ENCODE results near the gene DUSP22.
A peak's percentile ranks its signal among the peaks of the same experiment; 100 is the strongest.

The DUSP22 gene

DNA sequence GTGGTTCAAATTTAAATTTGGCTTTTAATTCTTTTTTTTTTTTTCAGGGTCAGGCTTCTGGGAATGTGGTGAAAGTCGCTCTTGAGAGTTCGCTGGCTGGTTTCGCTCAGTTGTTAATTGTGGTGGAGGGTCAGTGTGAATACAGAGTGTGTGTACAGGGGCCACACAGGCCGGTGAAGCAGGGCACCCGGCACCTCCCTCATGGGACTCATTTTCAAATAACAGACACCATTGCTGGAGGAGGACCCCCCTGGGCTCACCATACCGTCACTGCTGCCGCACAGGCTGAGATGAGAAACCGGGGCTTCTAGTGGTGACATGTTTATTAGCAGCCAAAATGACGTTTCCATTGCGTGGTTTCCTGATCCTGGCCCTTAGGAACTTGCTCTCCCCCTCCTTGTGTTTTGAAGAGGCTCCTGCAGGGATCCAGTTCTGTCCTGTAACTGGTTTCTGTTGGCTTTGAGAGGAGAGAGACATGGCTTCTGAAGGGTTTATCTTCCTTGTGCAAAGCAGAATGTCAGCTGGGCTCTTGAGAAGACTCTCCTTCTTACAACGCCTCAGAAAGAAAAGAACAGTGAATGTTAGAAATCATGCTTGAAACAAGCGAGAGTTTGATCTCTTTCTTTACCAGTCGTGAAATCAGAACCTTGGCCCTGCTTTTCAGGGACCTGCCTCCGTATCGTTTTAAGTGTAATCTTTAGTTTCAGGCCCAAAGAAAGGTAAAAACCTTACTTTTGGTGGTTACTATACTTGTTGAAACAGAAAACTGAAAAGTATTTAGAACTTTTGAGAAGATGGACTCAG is 37.8 kb downstream of the DUSP22 start:
- TF ChIP-seq, protein P1, sequence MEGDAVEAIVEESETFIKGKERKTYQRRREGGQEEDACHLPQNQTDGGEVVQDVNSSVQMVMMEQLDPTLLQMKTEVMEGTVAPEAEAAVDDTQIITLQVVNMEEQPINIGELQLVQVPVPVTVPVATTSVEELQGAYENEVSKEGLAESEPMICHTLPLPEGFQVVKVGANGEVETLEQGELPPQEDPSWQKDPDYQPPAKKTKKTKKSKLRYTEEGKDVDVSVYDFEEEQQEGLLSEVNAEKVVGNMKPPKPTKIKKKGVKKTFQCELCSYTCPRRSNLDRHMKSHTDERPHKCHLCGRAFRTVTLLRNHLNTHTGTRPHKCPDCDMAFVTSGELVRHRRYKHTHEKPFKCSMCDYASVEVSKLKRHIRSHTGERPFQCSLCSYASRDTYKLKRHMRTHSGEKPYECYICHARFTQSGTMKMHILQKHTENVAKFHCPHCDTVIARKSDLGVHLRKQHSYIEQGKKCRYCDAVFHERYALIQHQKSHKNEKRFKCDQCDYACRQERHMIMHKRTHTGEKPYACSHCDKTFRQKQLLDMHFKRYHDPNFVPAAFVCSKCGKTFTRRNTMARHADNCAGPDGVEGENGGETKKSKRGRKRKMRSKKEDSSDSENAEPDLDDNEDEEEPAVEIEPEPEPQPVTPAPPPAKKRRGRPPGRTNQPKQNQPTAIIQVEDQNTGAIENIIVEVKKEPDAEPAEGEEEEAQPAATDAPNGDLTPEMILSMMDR (IDR thresholded peaks at IDR 0.05; ENCODE audit: low read depth, low read length) = no peak
- H3K4me3 ChIP-seq (replicated peaks in 1 of 2; ENCODE audit: low read depth in 2 of 2, low read length in 2 of 2) = no peak overlapping the region
- DNase-seq (ENCODE audit: low read depth in 2 of 2) = peak in 1 of 2 donors; percentile 21

DNA sequence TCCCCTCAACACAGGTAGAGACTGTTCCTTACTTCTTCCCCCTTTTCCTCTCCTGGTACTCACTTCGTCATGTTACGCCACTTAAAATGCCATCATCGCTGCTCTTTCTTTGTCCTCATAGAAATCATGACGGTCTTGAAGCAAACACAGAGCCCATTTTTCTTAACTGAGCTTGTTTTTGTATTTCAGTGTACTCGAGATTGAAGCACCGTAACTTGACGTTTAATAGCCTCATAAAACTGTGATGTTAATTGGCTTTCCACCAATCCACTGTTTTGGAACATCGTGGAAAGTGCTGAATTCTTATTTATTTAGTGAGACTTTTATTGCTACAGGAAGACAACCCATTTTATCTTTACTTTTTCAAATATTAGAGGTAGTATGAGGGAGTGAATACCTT is 38.7 kb downstream of the DUSP22 start:
- DNase-seq (ENCODE audit: low read depth in 2 of 2) = no peak
- TF ChIP-seq, protein P1 (IDR thresholded peaks at IDR 0.05; ENCODE audit: low read depth, low read length) = no peak
- H3K4me3 ChIP-seq (replicated peaks in 1 of 2; ENCODE audit: low read depth in 2 of 2, low read length in 2 of 2) = no peak overlapping the region

DNA sequence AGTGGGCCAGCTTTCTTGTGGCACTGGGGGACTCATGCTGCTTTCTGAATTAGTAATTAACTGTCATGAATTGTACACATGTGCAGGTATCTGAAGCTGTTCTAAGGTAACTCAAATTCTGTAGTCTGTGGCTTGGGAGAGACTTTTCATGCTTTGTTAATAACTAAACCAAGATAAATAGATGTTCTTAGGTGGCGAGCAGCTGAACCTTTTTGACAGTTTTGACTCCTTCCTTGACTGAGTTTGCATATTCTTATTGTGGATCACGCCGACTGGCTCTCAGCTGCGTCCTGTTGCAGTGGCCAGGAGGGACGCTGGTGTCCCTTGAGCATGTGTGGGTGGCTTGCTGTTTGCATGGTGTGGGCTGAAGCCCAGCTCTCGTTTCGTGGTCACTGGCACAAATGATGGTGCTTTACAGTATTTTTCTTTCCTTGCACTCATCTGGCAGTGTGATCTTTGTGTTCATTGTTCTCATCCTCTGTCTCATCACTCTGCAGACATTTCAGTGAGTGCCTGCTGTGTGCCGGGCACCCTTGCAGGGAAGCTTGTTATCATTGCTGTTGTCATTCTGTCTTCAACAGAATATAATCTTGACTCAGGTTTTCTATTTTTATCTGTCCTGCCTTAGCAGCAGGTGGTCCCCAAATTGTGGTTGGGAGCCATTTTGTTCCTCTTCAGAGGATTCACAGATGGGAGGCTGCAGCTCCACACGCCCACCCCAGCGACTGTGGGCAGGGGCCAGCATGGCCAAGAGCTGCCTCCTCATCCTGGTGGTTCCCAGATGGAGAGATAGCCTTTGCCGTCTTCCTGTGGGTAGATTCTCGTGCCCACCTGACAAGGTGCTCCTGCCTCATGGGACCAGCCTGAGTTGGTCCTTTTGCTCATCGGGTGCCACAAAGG is 39.6 kb downstream of the DUSP22 start:
- TF ChIP-seq, protein P1 (IDR thresholded peaks at IDR 0.05; ENCODE audit: low read depth, low read length) = no peak
- no peak for DNase-seq (ENCODE audit: low read depth in 2 of 2)
- H3K4me3 ChIP-seq (replicated peaks in 1 of 2; ENCODE audit: low read depth in 2 of 2, low read length in 2 of 2) = no peak overlapping the region

DNA sequence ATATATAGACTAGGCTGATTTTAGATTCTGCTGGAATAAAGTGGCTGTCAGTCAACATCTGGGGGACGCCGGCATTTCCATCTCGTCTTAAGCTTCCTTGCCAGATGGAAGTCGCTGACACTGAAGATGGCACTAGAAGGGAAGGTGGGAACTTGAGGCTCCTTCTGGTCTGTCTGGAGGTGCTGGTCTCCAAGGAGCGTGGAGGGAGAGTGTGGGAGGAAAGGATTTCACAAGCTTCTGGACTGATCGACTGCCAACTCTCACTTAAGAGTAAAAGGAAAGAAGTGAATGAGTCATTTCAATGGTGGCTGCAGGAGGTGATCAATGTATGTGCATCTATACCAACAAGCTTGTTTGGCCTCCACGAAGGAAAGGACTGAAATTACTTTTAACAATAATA is 40.4 kb downstream of the DUSP22 start:
- DNase-seq (ENCODE audit: low read depth in 2 of 2) = peak; percentile 71 to 76

DNA sequence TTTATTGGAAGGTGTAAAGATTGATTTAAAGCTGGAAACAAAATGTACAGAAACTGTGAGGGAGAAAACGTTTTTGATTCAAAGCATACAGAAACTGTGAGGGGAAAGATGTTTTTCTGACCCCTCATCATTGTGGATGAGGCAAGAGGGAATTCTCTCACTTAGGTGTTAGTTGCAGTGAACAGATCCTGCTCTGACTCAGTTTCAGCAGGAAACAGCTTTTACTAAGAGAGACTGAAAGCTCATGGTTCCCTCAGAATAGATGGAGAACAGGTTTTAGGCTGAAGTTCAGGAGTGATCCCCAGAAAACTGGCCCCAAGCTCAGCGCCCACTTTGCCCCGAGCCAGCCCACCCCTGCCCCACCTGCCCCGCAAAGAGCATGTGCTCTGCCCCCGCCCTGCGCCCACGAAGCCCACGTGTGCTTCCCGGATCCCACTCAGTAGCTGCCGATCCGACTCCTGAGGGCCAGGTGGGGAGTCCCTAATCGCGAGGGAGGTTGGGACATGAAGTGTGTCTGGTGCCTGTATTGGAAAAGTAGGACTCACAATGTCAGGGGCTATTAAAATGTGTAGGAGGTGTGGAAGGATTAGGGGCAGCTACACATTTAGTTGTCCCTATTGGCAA is 41.2 kb downstream of the DUSP22 start:
- DNase-seq (ENCODE audit: low read depth in 2 of 2) = peak in 1 of 2 donors; percentile 18
- TF ChIP-seq, protein P1 (IDR thresholded peaks at IDR 0.05; ENCODE audit: low read depth, low read length) = no peak
- H3K4me3 ChIP-seq (replicated peaks in 1 of 2; ENCODE audit: low read depth in 2 of 2, low read length in 2 of 2) = no peak overlapping the region

More for the DNA sequence above, 40.4 kb downstream of the DUSP22 start:
- TF ChIP-seq, protein P1 (IDR thresholded peaks at IDR 0.05; ENCODE audit: low read depth, low read length) = no peak
- H3K4me3 ChIP-seq (replicated peaks in 1 of 2; ENCODE audit: low read depth in 2 of 2, low read length in 2 of 2) = no peak overlapping the region
